NCI-H510A treated with DMSO at 0.1 percent for 48 hours (cell line): Measurements from ENCODE around the gene PHKA2.

Source experiments
- DNase-seq: peaks from one replicate; lab custom pipeline; 2025; lab: John Stamatoyannopoulos, UW

Gene PHKA2

GRCh38 chrX:18927558-18927957 lies 56.4 kb downstream of the PHKA2 start:
- peak; percentile 89 for DNase-seq

- DNase-seq: no peak
These were observed 59.3 kb downstream of the PHKA2 start for GRCh38 chrX:18924507-18925088.

- no peak for DNase-seq
These were observed 63.3 kb downstream of the PHKA2 start for GRCh38 chrX:18920566-18920965.

- no peak for DNase-seq
These were observed 63.8 kb downstream of the PHKA2 start for GRCh38 chrX:18920079-18920478.

GRCh38 chrX:18917831-18918230 lies 66.1 kb downstream of the PHKA2 start:
- DNase-seq: no peak

- DNase-seq: no peak
These were observed 77.6 kb downstream of the PHKA2 start for GRCh38 chrX:18906286-18906685.

GRCh38 chrX:18900401-18900976 lies 83.4 kb downstream of the PHKA2 start:
- no peak for DNase-seq

GRCh38 chrX:18899796-18900380 lies 84.0 kb downstream of the PHKA2 start:
- no peak for DNase-seq

GRCh38 chrX:18898492-18898891 lies 85.4 kb downstream of the PHKA2 start:
- DNase-seq: no peak

- DNase-seq: no peak
These were observed 85.8 kb downstream of the PHKA2 start for GRCh38 chrX:18898091-18898490.

GRCh38 chrX:18897611-18898010 lies 86.3 kb downstream of the PHKA2 start:
- no peak for DNase-seq

- DNase-seq: no peak
These were observed 87.0 kb downstream of the PHKA2 start for GRCh38 chrX:18896680-18897544.

GRCh38 chrX:18895189-18895951 lies 88.5 kb downstream of the PHKA2 start:
- DNase-seq: no peak

GRCh38 chrX:18894156-18894555 lies 89.8 kb downstream of the PHKA2 start:
- DNase-seq: no peak

- DNase-seq: no peak
These were observed 90.4 kb downstream of the PHKA2 start for GRCh38 chrX:18893536-18893935.

- no peak for DNase-seq
These were observed 91.0 kb downstream of the PHKA2 start for GRCh38 chrX:18892899-18893298.

- DNase-seq: no peak
These were observed 92.4 kb downstream of the PHKA2 start for GRCh38 chrX:18891548-18891945.

GRCh38 chrX:18890724-18891547 lies 93.0 kb downstream of the PHKA2 start:
- peak; percentile 35 for DNase-seq

GRCh38 chrX:18890049-18890381 lies 93.9 kb downstream of the PHKA2 start:
- no peak for DNase-seq

- no peak for DNase-seq
These were observed 94.4 kb downstream of the PHKA2 start for GRCh38 chrX:18889346-18890048.

GRCh38 chrX:18888281-18888680 lies 95.6 kb downstream of the PHKA2 start:
- DNase-seq: no peak
